Hepatocyte (in vitro differentiated cells): ENCODE measurements around the gene DOCK2. TPM values are rescaled to one million over a fixed set of nuclear protein-coding genes. Genes with fewer than 3 reads are reported as not detected.

Experiments
- DNase-seq: peaks from one replicate; pipeline ENCODE4 v3.0.0-alpha.2; 2016; ENCODE audit warnings: low spot score
- H2AFZ ChIP-seq: fragments of 200-600 bp; sonication (generic); 2 replicates; pipeline ENCODE4 v1.6.0; 2016; ENCODE audit warnings: antibody characterized with exemption, mild to moderate bottlenecking
- H3K27ac ChIP-seq: fragments of 200-600 bp; sonication (generic); 2 replicates; pipeline ENCODE4 v1.5.1; 2016; ENCODE audit warnings: mild to moderate bottlenecking
- H3K27me3 ChIP-seq: fragments of 200-600 bp; sonication (generic); 2 replicates; pipeline ENCODE4 v1.6.1; 2016
- H3K36me3 ChIP-seq: fragments of 200-600 bp; sonication (generic); replicated peaks from 2 replicates; pipeline ENCODE4 v1.5.1; 2016; ENCODE audit warnings: low read depth; ENCODE audit not compliant: insufficient read depth
- H3K4me1 ChIP-seq: fragments of 200-600 bp; sonication (generic); 2 replicates; pipeline ENCODE4 v1.5.1; 2016; ENCODE audit warnings: mild to moderate bottlenecking, moderate library complexity; ENCODE audit not compliant: insufficient read depth
- H3K4me2 ChIP-seq: fragments of 200-600 bp; sonication (generic); 2 replicates; pipeline ENCODE4 v1.6.0; 2016
- H3K4me3 ChIP-seq: fragments of 200-600 bp; sonication (generic); 2 replicates; pipeline ENCODE4 v1.5.1; 2016; ENCODE audit warnings: mild to moderate bottlenecking
- H3K79me2 ChIP-seq: fragments of 200-600 bp; sonication (generic); 2 replicates; pipeline ENCODE4 v1.6.0; 2017; ENCODE audit warnings: mild to moderate bottlenecking
- H3K9me2 ChIP-seq: fragments of 200-600 bp; sonication (generic); replicated peaks from 2 replicates; pipeline ENCODE4 v1.6.0; 2017; ENCODE audit warnings: mild to moderate bottlenecking; ENCODE audit not compliant: insufficient read depth
- H3K9me3 ChIP-seq: fragments of 200-600 bp; sonication (generic); 2 replicates; pipeline ENCODE4 v1.5.1; 2016; ENCODE audit warnings: low read depth, mild to moderate bottlenecking
- H4K20me1 ChIP-seq: fragments of 200-600 bp; sonication (generic); 2 replicates; pipeline ENCODE4 v1.6.0; 2016; ENCODE audit warnings: mild to moderate bottlenecking; ENCODE audit not compliant: insufficient read depth, poor library complexity, severe bottlenecking
- CTCF ChIP-seq: fragments of 200-600 bp; sonication (generic); IDR thresholded peaks from 2 replicates; pipeline ENCODE4 v1.5.1; 2016; ENCODE audit warnings: antibody characterized with exemption, mild to moderate bottlenecking; ENCODE audit not compliant: poor library complexity
- EZH2 ChIP-seq: fragments of 200-600 bp; sonication (generic); IDR thresholded peaks from 2 replicates; pipeline ENCODE4 v1.6.1; 2016; ENCODE audit warnings: antibody characterized with exemption, mild to moderate bottlenecking, borderline replicate concordance
- EZH2phosphoT487 ChIP-seq: fragments of 200-600 bp; sonication (generic); IDR thresholded peaks from one replicate; pipeline ENCODE4 v1.6.1; 2018; ENCODE audit warnings: antibody characterized with exemption, mild to moderate bottlenecking, low read depth, moderate library complexity; ENCODE audit not compliant: unreplicated experiment, severe bottlenecking
- WGBS: methylation state at CpG from one replicate; pipeline ENCODE4 v1.1.6; 2016; ENCODE audit warnings: low lambda C conversion rate; ENCODE audit errors: missing lambda C conversion rate; 5-methylcytosine and 5-hydroxymethylcytosine counted together
- polyA plus RNA-seq: library from polyadenylated mRNA; unstranded; fragments of >200 nt; fragmentation: Nextera tagmentation; extraction: Ambion mirVana; gene quantifications from 2 replicates; pipeline ENCODE4 v1.2.1, GENCODE V29; 2016
- total RNA-seq: library from RNA; depleted of rRNA; stranded (reverse); fragments of >200 nt; gene quantifications from 2 replicates; pipeline ENCODE4 v1.2.3, GENCODE V29; 2014

Gene DOCK2
- total and polyA plus RNA-seq, 2 experiments from 2014 or later = 0.60 TPM; not detected in 1

GRCh38 chr5:169993485-169993790 is 356.4 kb downstream of the DOCK2 start:
- DNase-seq = no peak
- H3K4me3 ChIP-seq = no peak overlapping the region
- no peaks in the 10 kb centered on the region for H3K4me1 ChIP-seq
- H3K27me3 ChIP-seq = peaks cover 4% of the 10 kb centered on the region
- no peak overlapping the region for H2AFZ ChIP-seq
- H3K9me2 ChIP-seq = no peaks in the 10 kb centered on the region
- no peaks in the 10 kb centered on the region for H3K9me3 ChIP-seq
- WGBS = 45% methylated on average over 2 of the region's 2 CpGs
- no peak overlapping the region for H3K4me2 ChIP-seq
- no peaks in the 10 kb centered on the region for H3K36me3 ChIP-seq
- no peak for TF ChIP-seq CTCF
- no peak for TF ChIP-seq EZH2
- no peak for TF ChIP-seq EZH2phosphoT487
- H3K79me2 ChIP-seq = no peaks in the 10 kb centered on the region
- no peak overlapping the region for H3K27ac ChIP-seq
- H4K20me1 ChIP-seq = no peaks in the 10 kb centered on the region

GRCh38 chr5:169997798-169998197 is 360.7 kb downstream of the DOCK2 start:
- no peak overlapping the region for H2AFZ ChIP-seq
- H3K9me2 ChIP-seq = no peaks in the 10 kb centered on the region
- 84% methylated on average over 3 of the region's 3 CpGs for WGBS
- H3K79me2 ChIP-seq = no peaks in the 10 kb centered on the region
- TF ChIP-seq EZH2 (no peak), EZH2phosphoT487 (no peak), CTCF (no peak)
- no peaks in the 10 kb centered on the region for H3K36me3 ChIP-seq
- no peak for DNase-seq
- no peaks in the 10 kb centered on the region for H3K9me3 ChIP-seq
- H4K20me1 ChIP-seq = no peaks in the 10 kb centered on the region
- no peaks in the 10 kb centered on the region for H3K4me1 ChIP-seq
- H3K4me3 ChIP-seq = no peak overlapping the region
- H3K27ac ChIP-seq = no peak overlapping the region
- H3K4me2 ChIP-seq = no peak overlapping the region
- H3K27me3 ChIP-seq = peaks cover 4% of the 10 kb centered on the region

- no peaks in the 10 kb centered on the region for H3K9me3 ChIP-seq
- H3K9me2 ChIP-seq = no peaks in the 10 kb centered on the region
- no peak for DNase-seq
- no peak overlapping the region for H3K27ac ChIP-seq
- H3K4me2 ChIP-seq = no peak overlapping the region
- no peaks in the 10 kb centered on the region for H3K79me2 ChIP-seq
- H2AFZ ChIP-seq = no peak overlapping the region
- TF ChIP-seq EZH2phosphoT487 (no peak), EZH2 (no peak), CTCF (no peak)
- WGBS = 92% methylated on average over 3 of the region's 3 CpGs
- H3K36me3 ChIP-seq = no peaks in the 10 kb centered on the region
- H4K20me1 ChIP-seq = no peaks in the 10 kb centered on the region
- no peak overlapping the region for H3K4me3 ChIP-seq
- no peaks in the 10 kb centered on the region for H3K27me3 ChIP-seq
- H3K4me1 ChIP-seq = no peaks in the 10 kb centered on the region
These were observed 362.5 kb downstream of the DOCK2 start for GRCh38 chr5:169999621-170000020.

GRCh38 chr5:170000155-170000554 is 363.1 kb downstream of the DOCK2 start:
- H4K20me1 ChIP-seq = no peaks in the 10 kb centered on the region
- no peak overlapping the region for H3K4me3 ChIP-seq
- 87% methylated on average over 2 of the region's 2 CpGs for WGBS
- no peak for DNase-seq
- no peaks in the 10 kb centered on the region for H3K4me1 ChIP-seq
- H2AFZ ChIP-seq = no peak overlapping the region
- no peak overlapping the region for H3K4me2 ChIP-seq
- no peaks in the 10 kb centered on the region for H3K9me3 ChIP-seq
- no peaks in the 10 kb centered on the region for H3K27me3 ChIP-seq
- H3K9me2 ChIP-seq = no peaks in the 10 kb centered on the region
- no peak overlapping the region for H3K27ac ChIP-seq
- no peak for TF ChIP-seq EZH2phosphoT487
- TF ChIP-seq EZH2 = no peak
- TF ChIP-seq CTCF = no peak
- H3K36me3 ChIP-seq = no peaks in the 10 kb centered on the region
- H3K79me2 ChIP-seq = no peaks in the 10 kb centered on the region
